Measurements from ENCODE around the gene USP24.

Gene USP24

GRCh38 chr1:55156093-55156492 is 59.1 kb downstream of the USP24 start:
- no peak for DNase-seq

- DNase-seq = no peak
Observed at GRCh38 chr1:55155522-55155921, 59.6 kb downstream of the USP24 start.

GRCh38 chr1:55154616-55155015 is 60.5 kb downstream of the USP24 start:
- no peak for DNase-seq

GRCh38 chr1:55153031-55153430 is 62.1 kb downstream of the USP24 start:
- DNase-seq = no peak

GRCh38 chr1:55150880-55151588 is 64.1 kb downstream of the USP24 start:
- peak in 2 of 5 experiments; percentile 5 to 73 for DNase-seq

GRCh38 chr1:55148676-55149075 is 66.5 kb downstream of the USP24 start:
- DNase-seq = no peak

GRCh38 chr1:55147524-55147923 is 67.6 kb downstream of the USP24 start:
- no peak for DNase-seq

GRCh38 chr1:55146781-55147180 is 68.4 kb downstream of the USP24 start:
- DNase-seq = no peak

- no peak for DNase-seq
Observed at GRCh38 chr1:55144886-55145285, 70.3 kb downstream of the USP24 start.

GRCh38 chr1:55143684-55144083 is 71.5 kb downstream of the USP24 start:
- DNase-seq = peak in 1 of 5 experiments; percentile 42

GRCh38 chr1:55141295-55141893 is 73.8 kb downstream of the USP24 start:
- DNase-seq = no peak

GRCh38 chr1:55140546-55140983 is 74.6 kb downstream of the USP24 start:
- peak in 4 of 5 experiments; percentile 34 to 84 (median 44) for DNase-seq

- DNase-seq = no peak
Observed at GRCh38 chr1:55140137-55140536, 75.0 kb downstream of the USP24 start.

GRCh38 chr1:55138823-55139222 is 76.3 kb downstream of the USP24 start:
- DNase-seq = peak in 1 of 5 experiments; percentile 58

- no peak for DNase-seq
Observed at GRCh38 chr1:55134152-55134808, 80.9 kb downstream of the USP24 start.

- DNase-seq = no peak
Observed at GRCh38 chr1:55131801-55132200, 83.4 kb downstream of the USP24 start.

GRCh38 chr1:55131218-55131617 is 83.9 kb downstream of the USP24 start:
- DNase-seq = no peak

- DNase-seq = no peak
Observed at GRCh38 chr1:55129194-55129728, 85.9 kb downstream of the USP24 start.

GRCh38 chr1:55128418-55128995 is 86.7 kb downstream of the USP24 start:
- no peak for DNase-seq

GRCh38 chr1:55127827-55128343 is 87.3 kb downstream of the USP24 start:
- peak in 2 of 5 experiments; percentile 8 to 67 for DNase-seq

- DNase-seq = no peak
Observed at GRCh38 chr1:55124470-55124869, 90.7 kb downstream of the USP24 start.

- no peak for DNase-seq
Observed at GRCh38 chr1:55120538-55120937, 94.6 kb downstream of the USP24 start.

All from T-helper 2 cell (primary cell).